Upper lobe of right lung (tissue), 1 donor: ENCODE results near the gene ZNF578. TPM values are rescaled to one million over a fixed set of nuclear protein-coding genes. Genes with fewer than 3 reads are reported as not detected.
"Not testable (repeated sequence)": the region's sequence is repeated elsewhere in the genome, so short reads cannot be mapped to it uniquely, and the experiment has no call there.

Experiments used
- ATAC-seq: fragments of 200-7000 bp; cut with Tn5 transposase; one replicate; pipeline ENCODE4 v1.9.1; 2020; ENCODE audit warnings: mild to moderate bottlenecking, moderate library complexity
- DNase-seq: peaks from one replicate; pipeline ENCODE4 v3.0.0-alpha.2; 2020
- H3K27ac ChIP-seq: fragments of 200-600 bp; one replicate; pipeline ENCODE4 v1.8.0; 2022
- H3K27me3 ChIP-seq: fragments of 200-600 bp; one replicate; pipeline ENCODE4 v1.8.0; 2022; ENCODE audit warnings: mild to moderate bottlenecking
- H3K36me3 ChIP-seq: fragments of 200-600 bp; one replicate; pipeline ENCODE4 v1.8.0; 2022
- H3K4me1 ChIP-seq: fragments of 200-600 bp; one replicate; pipeline ENCODE4 v1.8.0; 2022
- H3K4me3 ChIP-seq: fragments of 200-600 bp; one replicate; pipeline ENCODE4 v1.8.0; 2022; ENCODE audit warnings: mild to moderate bottlenecking
- H3K9me3 ChIP-seq: fragments of 200-600 bp; one replicate; pipeline ENCODE4 v1.8.0; 2022
- CTCF ChIP-seq: fragments of 200-600 bp; IDR thresholded peaks from one replicate; pipeline ENCODE4 v1.8.0; 2022; ENCODE audit warnings: antibody characterized with exemption
- intact Hi-C: fragments of 100-400 bp; cut with DNase I; formaldehyde crosslinking; loops from one replicate; pipeline ENCODE4 v1.11.0; 2022
- total RNA-seq: library from RNA; stranded (reverse); fragmentation: NEBNext Ultra II Directional; extraction: Animal tissue kit (Norgen Biotek cat#: 25700); gene quantifications from one replicate; pipeline ENCODE4 v1.2.1, GENCODE V29; 2021
- donor health status: DM: no; HTN: yes; CAD: no; lungs with severe emphysema.

The ZNF578 gene
- total RNA-seq, 1 donor from 2014 or later, result 1.5 TPM

- peak overlapping the region; percentile 56 for H3K4me3 ChIP-seq
- peak; percentile 16 for TF ChIP-seq CTCF
- peaks cover 10% of the 10 kb centered on the region for H3K4me1 ChIP-seq
- no peaks in the 10 kb centered on the region for H3K36me3 ChIP-seq
- ATAC-seq (peak; percentile 97), DNase-seq (peak; percentile 89)
- intact Hi-C loops, result no loop called here
- H3K27ac ChIP-seq, result peak overlapping the region; percentile 30
- no peaks in the 10 kb centered on the region for H3K9me3 ChIP-seq
- no peaks in the 10 kb centered on the region for H3K27me3 ChIP-seq
These were observed 82.6 kb downstream of the ZNF578 start for GRCh38 chr19:52535771-52536447.

- Histone ChIP-seq H3K27ac (peak overlapping the region; percentile 30), H3K9me3 (no peaks in the 10 kb centered on the region), H3K4me1 (peaks cover 10% of the 10 kb centered on the region), H3K36me3 (no peaks in the 10 kb centered on the region), H3K27me3 (no peaks in the 10 kb centered on the region), H3K4me3 (peak overlapping the region; percentile 56)
- intact Hi-C loops, result no loop called here
- DNase-seq (no peak), ATAC-seq (peak; percentile 12)
- no peak for TF ChIP-seq CTCF
These were observed 83.1 kb downstream of the ZNF578 start for GRCh38 chr19:52536448-52536800.

DNA sequence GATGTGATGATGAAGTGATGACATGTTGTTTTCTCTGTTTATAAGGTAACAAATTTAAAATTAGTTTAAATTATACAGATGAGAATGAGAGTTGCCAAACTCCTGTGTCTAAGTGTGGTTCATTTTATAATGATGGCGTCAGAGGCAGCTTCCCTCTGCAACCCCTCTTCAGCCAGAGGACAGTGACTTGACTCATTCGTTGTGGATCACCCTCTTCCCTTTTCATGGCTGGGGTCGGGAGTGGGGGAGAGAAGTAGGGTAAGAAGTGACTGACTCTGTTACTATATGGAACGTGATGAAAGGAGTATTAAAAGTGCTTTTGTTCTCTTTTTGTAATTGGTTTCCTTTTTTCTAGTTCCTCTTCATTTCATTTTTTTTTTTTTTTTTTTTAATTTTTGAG is 85.5 kb downstream of the ZNF578 start:
- DNase-seq, result not testable (repeated sequence)

DNA sequence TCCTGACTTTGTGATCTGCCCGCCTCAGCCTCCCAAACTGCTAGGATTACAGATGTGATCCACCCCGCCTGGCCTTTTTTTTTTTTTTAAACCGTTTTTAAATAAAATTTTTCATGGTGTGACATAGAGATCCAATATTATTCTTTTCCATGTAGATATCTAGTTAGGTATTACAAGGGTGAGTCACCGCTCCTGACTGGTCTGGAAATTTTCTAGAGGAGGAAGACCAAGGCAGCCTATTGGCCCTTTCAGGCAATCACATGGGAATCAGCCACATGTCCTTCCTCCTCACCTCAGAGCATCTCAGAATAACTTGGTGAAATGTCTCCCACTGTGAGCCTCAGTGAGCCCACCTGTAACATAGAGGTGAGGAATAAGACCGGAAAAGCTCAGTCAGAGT is 87.8 kb downstream of the ZNF578 start:
- peaks cover 27% of the 10 kb centered on the region for H3K36me3 ChIP-seq
- DNase-seq, H3K4me3 ChIP-seq, ATAC-seq, H3K27me3 ChIP-seq, H3K27ac ChIP-seq, H3K9me3 ChIP-seq, intact Hi-C loops, H3K4me1 ChIP-seq: not testable (repeated sequence)

More for the DNA sequence above, 85.5 kb downstream of the ZNF578 start:
- H3K27ac ChIP-seq, H3K9me3 ChIP-seq, H3K4me1 ChIP-seq, intact Hi-C loops, H3K36me3 ChIP-seq, H3K4me3 ChIP-seq, H3K27me3 ChIP-seq: not testable (repeated sequence)
- ATAC-seq, result peak; percentile 33

GRCh38 chr19:52541608-52542007 is 88.3 kb downstream of the ZNF578 start:
- Histone ChIP-seq H3K27ac (no peak overlapping the region), H3K9me3 (peaks cover 7% of the 10 kb centered on the region)
- no peak for TF ChIP-seq CTCF

DNA sequence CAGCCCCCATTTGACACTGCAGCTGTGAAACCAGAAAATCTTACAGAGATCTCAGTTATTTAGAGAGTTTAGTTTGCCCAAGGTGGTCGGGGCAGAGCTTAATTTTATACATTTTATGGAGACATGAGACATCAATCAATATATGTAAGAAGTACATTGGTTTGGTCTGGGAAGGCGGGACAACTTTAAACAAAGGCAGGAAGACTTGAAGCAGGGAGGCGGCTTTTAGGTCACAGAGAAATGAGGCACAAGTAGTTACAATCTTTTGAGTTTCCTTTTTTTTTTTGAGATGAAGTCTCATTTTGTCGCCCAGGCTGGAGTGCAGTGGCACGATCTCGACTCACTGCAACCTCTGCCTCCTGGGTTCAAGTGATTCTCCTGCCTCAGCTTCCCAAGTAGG is 89.2 kb downstream of the ZNF578 start:
- intact Hi-C loops, H3K9me3 ChIP-seq, H3K4me1 ChIP-seq, ATAC-seq, H3K27ac ChIP-seq, DNase-seq, H3K27me3 ChIP-seq, H3K4me3 ChIP-seq: not testable (repeated sequence)
- H3K36me3 ChIP-seq, result peaks cover 27% of the 10 kb centered on the region

More at GRCh38 chr19:52541608-52542007, 88.3 kb downstream of the ZNF578 start:
- ATAC-seq (no peak), DNase-seq (no peak)
- Histone ChIP-seq H3K36me3 (peaks cover 27% of the 10 kb centered on the region), H3K4me1 (no peaks in the 10 kb centered on the region), H3K4me3 (no peak overlapping the region), H3K27me3 (no peaks in the 10 kb centered on the region)
- intact Hi-C loops, result no loop called here

DNA sequence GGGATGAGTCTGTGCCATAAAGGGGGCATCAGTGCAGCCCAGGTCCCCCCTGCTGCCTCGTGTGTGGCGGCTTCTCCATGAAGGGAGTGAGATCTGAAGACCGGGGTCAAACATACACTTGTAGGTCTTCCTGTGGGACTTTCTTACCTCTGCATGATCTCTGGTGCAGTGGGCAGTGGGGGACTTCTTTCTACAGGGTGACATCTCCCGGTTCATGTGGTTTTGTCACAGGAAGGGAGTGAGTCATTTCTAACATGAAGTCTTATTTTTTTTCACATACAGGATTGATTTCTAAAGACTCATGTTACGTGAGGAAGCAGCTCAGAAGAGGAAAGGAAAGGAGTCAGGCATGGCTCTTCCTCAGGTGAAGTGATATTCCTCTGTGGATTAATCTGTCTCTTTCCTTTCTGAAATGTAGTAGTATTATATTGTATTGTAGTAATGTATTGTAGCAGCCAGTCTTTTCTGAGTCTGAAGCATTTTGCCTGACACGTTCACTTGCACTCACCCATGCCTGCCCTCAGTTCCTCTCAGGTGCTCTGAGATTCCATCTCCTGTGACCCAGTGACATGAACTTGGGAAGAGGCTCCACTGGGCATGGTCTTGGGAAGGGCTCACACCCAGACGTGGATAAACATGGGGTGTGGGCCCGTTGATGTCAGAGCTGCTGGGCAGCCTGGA is 89.8 kb downstream of the ZNF578 start:
- ATAC-seq (no peak), DNase-seq (no peak)
- H3K4me3 ChIP-seq, result no peak overlapping the region
- no peak overlapping the region for H3K27ac ChIP-seq
- intact Hi-C loops, result no loop called here
- no peaks in the 10 kb centered on the region for H3K4me1 ChIP-seq
- peaks cover 28% of the 10 kb centered on the region for H3K36me3 ChIP-seq
- TF ChIP-seq CTCF, result no peak
- peaks cover 7% of the 10 kb centered on the region for H3K9me3 ChIP-seq
- H3K27me3 ChIP-seq, result no peaks in the 10 kb centered on the region
